ENCODE data around the gene KIF5C.

Gene KIF5C

GRCh38 chr2:148896136-148896535 is 21.1 kb downstream of the KIF5C start:
- H3K36me3 ChIP-seq (ENCODE audit: insufficient read depth, low read length) = no peaks in the 10 kb centered on the region
- DNase-seq (ENCODE audit: low read depth, low spot score) = no peak
- no peak for TF ChIP-seq EZH2 (IDR thresholded peaks at IDR 0.05)
- no peak for TF ChIP-seq FOXP2 (optimal IDR thresholded peaks at IDR 0.05; ENCODE audit: control extremely low read depth, extremely low read length, insufficient read depth)
- no peak for TF ChIP-seq POLR2AphosphoS5 (IDR thresholded peaks at IDR 0.05; ENCODE audit: borderline replicate concordance, low read depth, low read length)

GRCh38 chr2:148899638-148900318 is 24.8 kb downstream of the KIF5C start:
- Histone ChIP-seq H3K9ac (ENCODE audit: insufficient read length) (no peak overlapping the region), H3K4me3 (no peak overlapping the region), H3K9me3 (ENCODE audit: low read depth, low read length) (no peaks in the 10 kb centered on the region), H3K36me3 (ENCODE audit: insufficient read depth, low read length) (no peaks in the 10 kb centered on the region), H3K27ac (no peak overlapping the region)
- TF ChIP-seq POLR2AphosphoS5 (IDR thresholded peaks at IDR 0.05; ENCODE audit: borderline replicate concordance, low read depth, low read length) (no peak), EZH2 (IDR thresholded peaks at IDR 0.05) (no peak), FOXP2 (optimal IDR thresholded peaks at IDR 0.05; ENCODE audit: control extremely low read depth, extremely low read length, insufficient read depth) (no peak)
- no peak for DNase-seq (ENCODE audit: low read depth, low spot score)

More at GRCh38 chr2:148896136-148896535, 21.1 kb downstream of the KIF5C start:
- Histone ChIP-seq H3K27ac (no peak overlapping the region), H3K4me3 (no peak overlapping the region), H3K9ac (ENCODE audit: insufficient read length) (no peak overlapping the region), H3K9me3 (ENCODE audit: low read depth, low read length) (no peaks in the 10 kb centered on the region)

DNA sequence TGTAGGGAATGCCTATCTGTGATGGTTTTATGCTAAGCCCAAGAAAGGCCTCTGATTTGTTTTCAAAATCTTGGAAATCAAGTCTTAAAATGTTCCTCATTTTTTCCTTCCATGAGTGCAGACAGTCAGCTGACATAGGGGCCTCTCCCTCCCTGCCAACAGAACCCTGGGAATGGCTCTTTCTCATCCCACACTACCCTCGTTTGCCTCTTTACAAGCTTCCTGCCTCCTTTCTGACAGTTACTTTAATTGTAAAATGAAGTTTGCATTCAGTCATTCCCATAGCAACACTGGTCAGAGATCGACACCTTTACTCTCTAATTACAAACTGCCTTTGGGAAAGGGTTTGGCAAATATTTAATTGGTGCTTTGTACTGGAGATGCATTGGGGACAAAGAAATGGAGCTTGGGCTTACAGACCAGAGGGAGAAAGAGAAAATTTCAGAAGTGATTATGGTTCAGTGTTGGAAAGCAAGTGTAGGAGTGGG is 25.4 kb downstream of the KIF5C start:
- no peak overlapping the region for H3K4me3 ChIP-seq
- no peak overlapping the region for H3K27ac ChIP-seq
- H3K36me3 ChIP-seq (ENCODE audit: insufficient read depth, low read length) = no peaks in the 10 kb centered on the region
- no peak for DNase-seq (ENCODE audit: low read depth, low spot score)
- no peak for TF ChIP-seq FOXP2 (optimal IDR thresholded peaks at IDR 0.05; ENCODE audit: control extremely low read depth, extremely low read length, insufficient read depth)
- TF ChIP-seq EZH2 (IDR thresholded peaks at IDR 0.05) = no peak
- TF ChIP-seq POLR2AphosphoS5 (IDR thresholded peaks at IDR 0.05; ENCODE audit: borderline replicate concordance, low read depth, low read length) = no peak
- H3K9ac ChIP-seq (ENCODE audit: insufficient read length) = no peak overlapping the region
- H3K9me3 ChIP-seq (ENCODE audit: low read depth, low read length) = no peaks in the 10 kb centered on the region

DNA sequence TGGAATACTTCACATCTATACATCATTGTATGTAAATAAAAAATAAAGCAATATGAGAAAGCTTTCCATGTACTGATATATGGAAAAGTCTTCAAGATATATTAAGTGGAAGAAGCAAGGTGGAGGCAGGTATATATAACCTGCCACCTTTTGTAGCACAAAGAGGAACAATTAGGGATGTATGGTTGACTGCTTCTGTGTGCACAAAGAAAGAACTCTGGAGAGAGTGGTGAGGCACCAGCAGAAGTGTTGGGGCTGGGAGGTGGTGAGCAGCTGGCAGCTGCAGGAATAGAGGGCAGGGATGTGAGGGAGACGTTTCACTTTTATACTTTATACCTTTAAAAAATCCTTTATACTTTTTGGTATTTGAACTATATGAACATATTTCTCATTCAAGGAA is 26.1 kb downstream of the KIF5C start:
- no peak overlapping the region for H3K27ac ChIP-seq
- DNase-seq (ENCODE audit: low read depth, low spot score) = no peak

GRCh38 chr2:148902798-148903197 is 27.8 kb downstream of the KIF5C start:
- Histone ChIP-seq H3K9ac (ENCODE audit: insufficient read length) (no peak overlapping the region), H3K27ac (no peak overlapping the region), H3K36me3 (ENCODE audit: insufficient read depth, low read length) (no peaks in the 10 kb centered on the region), H3K4me3 (no peak overlapping the region), H3K9me3 (ENCODE audit: low read depth, low read length) (no peaks in the 10 kb centered on the region)
- TF ChIP-seq EZH2 (IDR thresholded peaks at IDR 0.05) (no peak), POLR2AphosphoS5 (IDR thresholded peaks at IDR 0.05; ENCODE audit: borderline replicate concordance, low read depth, low read length) (no peak), FOXP2 (optimal IDR thresholded peaks at IDR 0.05; ENCODE audit: control extremely low read depth, extremely low read length, insufficient read depth) (no peak)
- no peak for DNase-seq (ENCODE audit: low read depth, low spot score)

More for the DNA sequence above, 26.1 kb downstream of the KIF5C start:
- TF ChIP-seq FOXP2 (optimal IDR thresholded peaks at IDR 0.05; ENCODE audit: control extremely low read depth, extremely low read length, insufficient read depth) (no peak), EZH2 (IDR thresholded peaks at IDR 0.05) (no peak), POLR2AphosphoS5 (IDR thresholded peaks at IDR 0.05; ENCODE audit: borderline replicate concordance, low read depth, low read length) (no peak)
- Histone ChIP-seq H3K36me3 (ENCODE audit: insufficient read depth, low read length) (no peaks in the 10 kb centered on the region), H3K9ac (ENCODE audit: insufficient read length) (no peak overlapping the region), H3K4me3 (no peak overlapping the region), H3K9me3 (ENCODE audit: low read depth, low read length) (no peaks in the 10 kb centered on the region)

- H3K4me3 ChIP-seq = no peak overlapping the region
- no peaks in the 10 kb centered on the region for H3K36me3 ChIP-seq (ENCODE audit: insufficient read depth, low read length)
- no peaks in the 10 kb centered on the region for H3K9me3 ChIP-seq (ENCODE audit: low read depth, low read length)
- DNase-seq (ENCODE audit: low read depth, low spot score) = no peak
- no peak overlapping the region for H3K9ac ChIP-seq (ENCODE audit: insufficient read length)
- TF ChIP-seq EZH2 (IDR thresholded peaks at IDR 0.05) (no peak), FOXP2 (optimal IDR thresholded peaks at IDR 0.05; ENCODE audit: control extremely low read depth, extremely low read length, insufficient read depth) (no peak), POLR2AphosphoS5 (IDR thresholded peaks at IDR 0.05; ENCODE audit: borderline replicate concordance, low read depth, low read length) (no peak)
- no peak overlapping the region for H3K27ac ChIP-seq
Measured at GRCh38 chr2:148903294-148903693, 28.3 kb downstream of the KIF5C start.

DNA sequence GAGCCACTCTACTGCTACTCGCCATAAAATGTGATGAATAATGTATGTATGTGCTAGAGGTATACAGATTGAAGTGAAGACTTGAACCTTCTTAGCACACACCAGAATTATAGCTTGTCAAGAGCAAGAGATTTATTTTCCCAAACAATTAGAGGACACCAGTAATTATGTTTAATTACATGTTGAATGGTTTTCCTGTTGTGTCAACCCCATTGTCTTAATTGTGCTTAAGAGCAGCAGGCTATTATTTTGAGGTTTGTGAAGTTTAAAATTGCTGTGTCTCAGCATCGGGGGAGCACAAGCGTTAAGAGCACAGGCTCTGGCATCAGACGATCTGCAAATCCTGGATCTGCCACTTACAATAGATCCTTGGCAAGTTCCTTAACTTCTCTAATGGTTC is 29.0 kb downstream of the KIF5C start:
- no peak for TF ChIP-seq FOXP2 (optimal IDR thresholded peaks at IDR 0.05; ENCODE audit: control extremely low read depth, extremely low read length, insufficient read depth)
- TF ChIP-seq EZH2 (IDR thresholded peaks at IDR 0.05) = no peak
- no peak for TF ChIP-seq POLR2AphosphoS5 (IDR thresholded peaks at IDR 0.05; ENCODE audit: borderline replicate concordance, low read depth, low read length)

DNA sequence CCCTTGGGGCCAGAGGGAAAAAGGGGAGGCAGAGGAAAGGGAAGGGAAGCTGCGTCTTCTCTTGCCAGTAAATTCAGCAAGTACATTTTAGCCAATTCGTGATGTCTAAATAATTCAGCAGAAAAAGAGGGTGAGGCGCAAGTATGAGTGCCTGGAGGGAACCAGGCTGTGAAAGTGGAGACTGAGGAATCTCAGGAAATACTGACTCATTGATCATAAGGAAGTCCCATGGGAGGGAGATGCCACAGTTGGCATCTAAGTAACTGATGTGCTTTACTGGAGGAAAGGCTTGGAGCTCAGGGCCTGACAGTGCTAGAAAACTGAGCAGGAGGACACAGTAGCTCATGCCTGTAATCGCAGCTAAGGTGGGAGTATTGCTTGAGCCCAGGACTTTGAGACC is 31.1 kb downstream of the KIF5C start:
- no peak overlapping the region for H3K4me3 ChIP-seq
- DNase-seq (ENCODE audit: low read depth, low spot score) = no peak
- no peaks in the 10 kb centered on the region for H3K36me3 ChIP-seq (ENCODE audit: insufficient read depth, low read length)
- H3K9me3 ChIP-seq (ENCODE audit: low read depth, low read length) = no peaks in the 10 kb centered on the region
- H3K9ac ChIP-seq (ENCODE audit: insufficient read length) = no peak overlapping the region
- TF ChIP-seq EZH2 (IDR thresholded peaks at IDR 0.05) (no peak), POLR2AphosphoS5 (IDR thresholded peaks at IDR 0.05; ENCODE audit: borderline replicate concordance, low read depth, low read length) (no peak), FOXP2 (optimal IDR thresholded peaks at IDR 0.05; ENCODE audit: control extremely low read depth, extremely low read length, insufficient read depth) (no peak)
- no peak overlapping the region for H3K27ac ChIP-seq

More for the DNA sequence above, 29.0 kb downstream of the KIF5C start:
- Histone ChIP-seq H3K27ac (no peak overlapping the region), H3K4me3 (no peak overlapping the region), H3K9ac (ENCODE audit: insufficient read length) (no peak overlapping the region), H3K9me3 (ENCODE audit: low read depth, low read length) (no peaks in the 10 kb centered on the region), H3K36me3 (ENCODE audit: insufficient read depth, low read length) (no peaks in the 10 kb centered on the region)
- DNase-seq (ENCODE audit: low read depth, low spot score) = no peak

All from SK-N-MC (cell line).